ENCODE data around the gene HAUS6. TPM values are rescaled to one million over a fixed set of nuclear protein-coding genes. Genes with fewer than 3 reads are reported as not detected.
"Not testable (repeated sequence)": the region's sequence is repeated elsewhere in the genome, so short reads cannot be mapped to it uniquely, and the experiment has no call there.

HAUS6 gene, protein sequence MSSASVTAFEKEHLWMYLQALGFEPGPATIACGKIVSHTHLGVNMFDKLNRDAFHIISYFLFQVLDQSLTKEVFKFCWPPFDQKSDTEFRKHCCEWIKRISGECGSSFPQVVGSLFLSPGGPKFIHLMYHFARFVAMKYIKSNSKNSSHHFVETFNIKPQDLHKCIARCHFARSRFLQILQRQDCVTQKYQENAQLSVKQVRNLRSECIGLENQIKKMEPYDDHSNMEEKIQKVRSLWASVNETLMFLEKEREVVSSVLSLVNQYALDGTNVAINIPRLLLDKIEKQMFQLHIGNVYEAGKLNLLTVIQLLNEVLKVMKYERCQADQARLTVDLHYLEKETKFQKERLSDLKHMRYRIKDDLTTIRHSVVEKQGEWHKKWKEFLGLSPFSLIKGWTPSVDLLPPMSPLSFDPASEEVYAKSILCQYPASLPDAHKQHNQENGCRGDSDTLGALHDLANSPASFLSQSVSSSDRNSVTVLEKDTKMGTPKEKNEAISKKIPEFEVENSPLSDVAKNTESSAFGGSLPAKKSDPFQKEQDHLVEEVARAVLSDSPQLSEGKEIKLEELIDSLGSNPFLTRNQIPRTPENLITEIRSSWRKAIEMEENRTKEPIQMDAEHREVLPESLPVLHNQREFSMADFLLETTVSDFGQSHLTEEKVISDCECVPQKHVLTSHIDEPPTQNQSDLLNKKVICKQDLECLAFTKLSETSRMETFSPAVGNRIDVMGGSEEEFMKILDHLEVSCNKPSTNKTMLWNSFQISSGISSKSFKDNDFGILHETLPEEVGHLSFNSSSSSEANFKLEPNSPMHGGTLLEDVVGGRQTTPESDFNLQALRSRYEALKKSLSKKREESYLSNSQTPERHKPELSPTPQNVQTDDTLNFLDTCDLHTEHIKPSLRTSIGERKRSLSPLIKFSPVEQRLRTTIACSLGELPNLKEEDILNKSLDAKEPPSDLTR
- total RNA-seq: 10 to 100 TPM; 29.3 to 32.5 TPM

DNA sequence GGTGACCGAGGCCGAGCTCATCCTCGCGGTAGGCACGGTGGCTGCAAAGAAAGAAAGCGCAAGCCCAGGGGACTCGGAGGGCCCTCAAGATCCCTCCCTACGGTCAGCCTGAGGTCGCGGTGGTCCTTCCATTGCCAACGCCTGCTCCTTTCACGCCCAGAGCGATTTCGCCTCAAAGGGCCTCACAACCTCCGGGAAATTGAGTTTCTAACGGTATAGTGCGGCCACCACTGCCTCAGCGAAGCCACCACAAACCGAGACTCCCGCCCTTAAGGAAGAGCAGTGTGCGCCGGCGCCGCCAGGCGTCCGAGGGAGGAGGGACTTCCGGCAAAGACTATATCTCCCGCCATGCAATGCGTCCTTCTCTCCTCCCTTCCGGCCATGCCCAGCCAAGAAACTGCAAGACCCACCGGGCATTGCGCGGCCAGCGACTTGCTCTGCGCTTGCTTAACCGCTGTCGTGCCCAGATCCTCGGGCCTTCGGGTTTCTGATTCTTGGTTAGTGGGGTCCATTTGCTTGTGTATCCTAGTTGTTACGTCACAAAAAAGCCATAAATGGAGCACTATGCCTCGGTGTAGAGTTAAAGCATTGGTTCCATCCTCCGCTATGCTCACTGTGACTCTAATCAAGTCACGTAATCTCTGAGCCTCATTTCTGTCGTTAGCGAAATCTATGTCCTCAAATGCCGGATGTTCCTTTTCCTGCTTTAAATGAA lies at the start of gene HAUS6:
TSS of gene HAUS6 (minus strand) at position 274 of the 715 bp plus-strand sequence. CDS start at position 21, 253 bp downstream.
- ChIA-PET CTCF (interaction anchor here (0.7 to 1.3 kb wide), 3 partner anchors 17 to 122 kb away, joined by 3 to 6 read pairs (median 5); no protein-coding TSS in a partner anchor), POLR2A (interaction anchor here (0.6 to 1.0 kb wide), 3 partner anchors 23 to 82 kb away, joined by 3 to 13 read pairs (median 4); no protein-coding TSS in a partner anchor)
- intact Hi-C loops (cut with DNase I, micrococcal nuclease): loop anchor here (1.0 to 2.0 kb wide), 13 partner anchors 25 to 896 kb away; partner anchors contain the start of genes DENND4C (in 2 of the 2), PLIN2 (in 2 of the 2), RPS6 (in 2 of the 2) and RRAGA (in 2 of the 2)
- DNase-seq (peak; percentile 98), ATAC-seq (peak; percentile 98)
- Mint-ChIP-seq H3K27ac (peak within 1 kb of the TSS; percentile 96), H3K36me3 (ENCODE audit: low read depth) (peaks cover 23% of the 10 kb centered on the region), H3K4me3 (peak within 1 kb of the TSS; percentile 96), H3K9me3 (ENCODE audit: low read depth) (no peaks in the 10 kb centered on the region), H3K4me1 (peaks cover 25% of the 10 kb centered on the region), H3K27me3 (no peaks in the 10 kb centered on the region)

DNA sequence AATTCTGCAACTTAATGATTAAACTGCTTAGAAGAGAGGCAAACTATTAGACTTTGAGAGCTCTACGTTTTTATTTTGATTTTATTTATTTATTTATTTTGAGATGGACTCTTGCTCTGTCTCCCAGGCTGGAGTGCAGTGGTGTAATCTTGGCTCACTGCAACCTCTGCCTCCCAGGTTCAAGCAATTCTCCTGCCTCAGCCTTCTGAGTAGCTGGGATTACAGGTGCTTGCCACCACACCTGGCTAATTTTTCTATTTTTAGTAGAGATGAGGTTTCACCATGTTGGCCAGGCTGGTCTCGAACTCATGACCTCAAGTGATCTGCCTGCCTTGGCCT lies 49.4 kb upstream of the HAUS6 start:
- CTCF ChIA-PET: interaction anchor here (0.6 to 1.6 kb wide), 4 partner anchors 9 to 90 kb away, joined by 3 to 6 read pairs (median 5); no protein-coding TSS in a partner anchor
- not testable (repeated sequence) for ATAC-seq

DNA sequence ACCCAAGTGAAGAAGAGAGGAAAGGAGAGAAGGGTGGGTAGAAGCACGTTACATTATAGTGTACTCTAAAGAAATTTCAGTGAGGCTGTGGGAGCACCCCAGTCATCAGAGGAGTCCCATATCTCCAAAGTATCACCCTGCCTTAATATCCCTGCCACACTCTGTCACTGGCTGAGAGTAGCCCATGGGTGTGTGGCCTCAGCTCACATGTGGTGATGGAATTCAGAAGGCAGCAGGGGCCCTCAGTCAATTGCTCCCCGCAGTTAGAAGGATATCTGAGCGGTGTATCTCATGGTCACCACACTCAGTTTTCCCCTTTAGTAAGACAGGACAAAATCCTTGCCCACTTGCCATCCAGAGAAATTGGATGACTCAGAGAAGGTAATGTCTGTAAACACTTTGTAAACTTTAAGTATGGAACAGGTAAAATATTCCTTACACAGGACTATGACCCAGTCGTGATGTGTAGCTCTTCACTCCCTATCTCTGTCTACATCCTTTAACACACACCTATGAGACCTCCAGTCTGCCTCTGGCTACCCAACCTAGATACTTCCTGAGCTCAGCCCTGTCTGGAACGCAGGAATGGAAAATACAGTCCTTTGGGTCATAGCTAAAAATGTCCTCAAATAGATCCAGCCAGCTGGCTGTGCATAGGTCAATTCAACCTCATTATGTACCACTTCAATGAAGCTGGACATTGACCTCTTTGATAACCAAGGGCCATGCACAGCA lies 48.9 kb upstream of the HAUS6 start:
- no peaks in the 10 kb centered on the region for H3K9me3 Mint-ChIP-seq (ENCODE audit: low read depth)
- H3K27me3 Mint-ChIP-seq: no peaks in the 10 kb centered on the region
- CTCF ChIA-PET: interaction anchor here (0.5 to 1.6 kb wide), 6 partner anchors 10 to 198 kb away, joined by 3 to 6 read pairs (median 4); no protein-coding TSS in a partner anchor

More for the DNA sequence above, 49.4 kb upstream of the HAUS6 start:
- H3K9me3 Mint-ChIP-seq (ENCODE audit: low read depth); H3K27ac Mint-ChIP-seq; DNase-seq; intact Hi-C loops (cut with DNase I, micrococcal nuclease); H3K4me3 Mint-ChIP-seq; POLR2A ChIA-PET; H3K27me3 Mint-ChIP-seq; H3K36me3 Mint-ChIP-seq (ENCODE audit: low read depth): not testable (repeated sequence)
- H3K4me1 Mint-ChIP-seq: peaks cover 36% of the 10 kb centered on the region

DNA sequence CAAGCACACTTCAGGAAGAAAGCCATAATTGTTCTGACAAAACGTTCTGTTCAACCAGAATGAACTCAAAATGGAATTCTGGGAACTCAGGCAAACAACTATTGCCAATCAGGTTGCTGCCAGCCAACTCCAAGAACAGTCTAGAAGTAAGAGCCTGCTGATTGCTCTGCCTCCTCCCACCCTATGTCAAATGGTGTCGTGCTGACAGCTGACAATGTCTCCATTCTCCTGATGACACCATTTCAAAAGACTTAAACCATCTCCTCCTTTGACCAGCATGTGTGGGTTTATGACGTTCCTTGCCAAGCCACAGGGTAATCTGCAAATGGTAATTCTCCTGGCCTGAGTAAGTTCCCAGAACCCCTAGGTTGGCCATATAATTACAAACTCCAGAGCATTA lies 46.5 kb upstream of the HAUS6 start:
- H3K4me3 Mint-ChIP-seq: no peak overlapping the region

More for the DNA sequence above, 48.9 kb upstream of the HAUS6 start:
- no peak for DNase-seq
- no peak for ATAC-seq
- Mint-ChIP-seq H3K4me3 (no peak overlapping the region), H3K4me1 (peaks cover 33% of the 10 kb centered on the region), H3K27ac (no peak overlapping the region), H3K36me3 (ENCODE audit: low read depth) (no peaks in the 10 kb centered on the region)
- POLR2A ChIA-PET: interaction anchor here (0.6 kb wide), 1 partner anchor 18 kb away, joined by 8 read pairs; no protein-coding TSS in a partner anchor
- intact Hi-C loops (cut with DNase I, micrococcal nuclease): no loop called here

DNA sequence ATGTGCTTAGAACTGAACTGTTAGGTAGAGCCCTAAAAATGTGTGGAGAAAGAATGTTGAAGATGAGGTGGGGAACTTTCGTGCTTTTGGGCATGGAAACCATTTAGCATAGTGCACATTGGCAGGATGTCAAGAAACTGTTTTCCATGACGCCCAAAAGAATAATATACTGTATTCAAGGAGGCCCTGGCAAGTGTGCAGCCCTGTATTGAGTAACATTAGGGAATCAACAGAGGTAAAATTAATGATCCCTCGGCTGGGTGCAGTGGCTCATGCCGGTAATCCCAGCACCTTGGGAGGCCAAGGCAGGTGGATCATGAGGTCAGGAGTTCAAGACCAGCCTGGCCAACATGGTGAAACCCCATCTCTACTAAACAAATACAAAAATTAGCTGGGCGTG lies 45.5 kb upstream of the HAUS6 start:
- no peaks in the 10 kb centered on the region for H3K27me3 Mint-ChIP-seq
- ChIA-PET POLR2A (no interaction called here), CTCF (no interaction called here)
- H3K4me3 Mint-ChIP-seq: no peak overlapping the region
- no peak overlapping the region for H3K27ac Mint-ChIP-seq
- no peaks in the 10 kb centered on the region for H3K36me3 Mint-ChIP-seq (ENCODE audit: low read depth)
- ATAC-seq (no peak), DNase-seq (no peak)
- no peaks in the 10 kb centered on the region for H3K9me3 Mint-ChIP-seq (ENCODE audit: low read depth)
- intact Hi-C loops (cut with DNase I, micrococcal nuclease): no loop called here
- H3K4me1 Mint-ChIP-seq: no peaks in the 10 kb centered on the region

More for the DNA sequence above, 46.5 kb upstream of the HAUS6 start:
- Mint-ChIP-seq H3K27ac (no peak overlapping the region), H3K27me3 (no peaks in the 10 kb centered on the region), H3K9me3 (ENCODE audit: low read depth) (no peaks in the 10 kb centered on the region), H3K36me3 (ENCODE audit: low read depth) (no peaks in the 10 kb centered on the region), H3K4me1 (peaks cover 10% of the 10 kb centered on the region)
- no peak for ATAC-seq
- ChIA-PET POLR2A (no interaction called here), CTCF (no interaction called here)
- DNase-seq: no peak
- intact Hi-C loops (cut with DNase I, micrococcal nuclease): no loop called here

DNA sequence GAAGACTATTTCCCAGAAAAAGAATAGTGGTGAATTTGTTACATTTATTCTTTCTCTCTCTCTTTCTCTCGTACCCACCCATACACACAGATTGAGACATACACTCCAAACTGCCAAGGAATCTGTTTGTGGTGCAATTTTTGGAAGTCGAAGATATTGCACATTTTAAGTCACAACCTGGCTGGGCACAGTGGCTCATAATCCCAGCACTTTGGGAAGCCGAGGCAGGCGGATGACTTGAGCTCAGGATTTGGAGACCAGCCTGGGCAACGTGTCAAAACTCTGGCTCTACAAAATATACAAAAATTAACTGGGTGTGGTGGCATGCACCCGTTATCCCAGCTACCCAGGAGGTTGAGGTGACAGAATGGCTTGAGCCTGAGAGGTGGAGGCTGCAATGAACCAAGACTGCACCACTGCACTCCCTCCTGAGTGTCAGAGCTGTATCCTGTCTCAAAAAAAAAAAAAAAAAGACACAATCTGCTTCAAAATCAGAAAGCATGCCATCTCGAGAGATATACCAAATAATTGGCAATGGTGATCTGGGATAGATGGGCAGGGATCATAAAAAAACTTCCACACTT lies 43.8 kb upstream of the HAUS6 start:
- CTCF ChIA-PET: interaction anchor here (1.2 kb wide), 1 partner anchor 23 kb away, joined by 3 read pairs; no protein-coding TSS in a partner anchor
- DNase-seq: no peak
- no peak overlapping the region for H3K4me3 Mint-ChIP-seq

DNA sequence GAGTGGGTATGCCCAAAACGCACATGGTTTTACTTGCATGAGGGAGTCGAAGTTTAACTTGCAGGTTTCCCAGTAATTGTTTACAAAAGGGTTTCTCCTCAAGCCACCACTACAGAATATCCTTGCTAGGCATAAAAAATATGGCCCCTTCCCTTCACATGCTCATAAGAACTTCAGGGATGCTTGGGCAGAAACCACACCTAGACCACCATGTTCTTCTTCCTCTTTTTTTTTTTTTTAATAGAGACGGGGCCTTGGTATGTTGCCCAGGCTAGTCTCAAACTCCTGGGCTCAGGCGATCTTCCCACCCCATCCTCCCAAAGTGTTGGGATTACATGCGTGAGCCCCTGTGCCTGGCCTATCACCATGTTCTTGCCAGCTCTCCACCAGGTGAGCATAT lies 43.2 kb upstream of the HAUS6 start:
- H3K36me3 Mint-ChIP-seq (ENCODE audit: low read depth): no peaks in the 10 kb centered on the region
- no peak overlapping the region for H3K27ac Mint-ChIP-seq
- ChIA-PET POLR2A (no interaction called here), CTCF (no interaction called here)
- H3K27me3 Mint-ChIP-seq: no peaks in the 10 kb centered on the region
- intact Hi-C loops (cut with DNase I, micrococcal nuclease): no loop called here
- H3K4me1 Mint-ChIP-seq: no peaks in the 10 kb centered on the region
- ATAC-seq: no peak
- H3K9me3 Mint-ChIP-seq (ENCODE audit: low read depth): no peaks in the 10 kb centered on the region
- H3K4me3 Mint-ChIP-seq: no peak overlapping the region
- no peak for DNase-seq

More for the DNA sequence above, 43.8 kb upstream of the HAUS6 start:
- Mint-ChIP-seq H3K27me3 (no peaks in the 10 kb centered on the region), H3K27ac (no peak overlapping the region), H3K36me3 (ENCODE audit: low read depth) (no peaks in the 10 kb centered on the region), H3K9me3 (ENCODE audit: low read depth) (no peaks in the 10 kb centered on the region), H3K4me1 (no peaks in the 10 kb centered on the region)
- POLR2A ChIA-PET: no interaction called here
- ATAC-seq: no peak
- intact Hi-C loops (cut with DNase I, micrococcal nuclease): no loop called here

DNA sequence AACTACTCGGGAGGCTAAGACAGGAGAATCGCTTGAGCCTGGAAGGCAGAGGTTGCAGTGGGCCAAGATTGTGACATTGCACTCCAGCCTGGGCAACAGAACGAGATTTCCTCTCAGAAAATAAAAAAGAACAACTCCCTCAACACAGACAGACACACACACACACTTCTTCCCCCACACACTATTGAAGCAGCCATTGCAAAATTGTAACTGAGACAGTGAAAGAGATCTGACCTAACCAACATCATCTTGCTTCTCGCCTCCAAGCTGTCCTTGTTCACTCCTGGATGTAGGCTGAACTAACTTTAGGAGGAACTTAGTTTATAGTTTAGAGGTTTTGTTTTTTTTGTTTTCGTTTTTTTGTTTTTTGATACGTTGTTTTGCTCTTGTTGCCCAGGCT lies 37.6 kb upstream of the HAUS6 start:
- no peaks in the 10 kb centered on the region for H3K27me3 Mint-ChIP-seq
- H3K27ac Mint-ChIP-seq: no peak overlapping the region
- intact Hi-C loops (cut with DNase I, micrococcal nuclease): no loop called here
- H3K9me3 Mint-ChIP-seq (ENCODE audit: low read depth): no peaks in the 10 kb centered on the region
- no peaks in the 10 kb centered on the region for H3K36me3 Mint-ChIP-seq (ENCODE audit: low read depth)
- DNase-seq (no peak), ATAC-seq (no peak)
- POLR2A ChIA-PET: no interaction called here
- CTCF ChIA-PET: interaction anchor here (0.6 kb wide), 1 partner anchor 91 kb away, joined by 3 read pairs; the partner anchor contains the start of gene RRAGA
- H3K4me1 Mint-ChIP-seq: peaks cover 5% of the 10 kb centered on the region
- no peak overlapping the region for H3K4me3 Mint-ChIP-seq

DNA sequence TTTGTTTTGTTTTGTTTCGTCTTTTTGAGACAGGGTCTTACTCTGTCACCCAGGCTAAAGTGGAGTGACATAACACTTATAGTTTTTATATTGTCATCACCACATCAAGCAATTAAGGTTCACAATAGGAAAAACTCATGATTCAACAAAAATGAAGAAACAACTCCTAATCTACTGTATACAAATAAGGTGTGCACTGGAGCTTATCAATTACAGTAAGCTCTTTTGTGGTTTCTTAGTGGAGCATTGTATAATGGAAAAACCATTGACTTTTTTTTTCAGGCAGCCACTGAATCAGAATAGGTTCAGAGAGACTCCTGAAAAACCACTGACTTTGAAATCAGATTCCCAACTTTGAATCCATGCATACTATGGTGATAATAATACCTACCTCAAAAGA lies 35.4 kb upstream of the HAUS6 start:
- CTCF ChIA-PET: interaction anchor here (1.5 kb wide), 1 partner anchor 24 kb away, joined by 4 read pairs; no protein-coding TSS in a partner anchor
- no peak overlapping the region for H3K4me3 Mint-ChIP-seq
- POLR2A ChIA-PET: no interaction called here
- DNase-seq: no peak
- intact Hi-C loops (cut with DNase I, micrococcal nuclease): no loop called here
- H3K4me1 Mint-ChIP-seq: peaks cover 9% of the 10 kb centered on the region
- no peaks in the 10 kb centered on the region for H3K27me3 Mint-ChIP-seq
- H3K27ac Mint-ChIP-seq: no peak overlapping the region
- ATAC-seq: no peak
- H3K9me3 Mint-ChIP-seq (ENCODE audit: low read depth): no peaks in the 10 kb centered on the region
- no peaks in the 10 kb centered on the region for H3K36me3 Mint-ChIP-seq (ENCODE audit: low read depth)

DNA sequence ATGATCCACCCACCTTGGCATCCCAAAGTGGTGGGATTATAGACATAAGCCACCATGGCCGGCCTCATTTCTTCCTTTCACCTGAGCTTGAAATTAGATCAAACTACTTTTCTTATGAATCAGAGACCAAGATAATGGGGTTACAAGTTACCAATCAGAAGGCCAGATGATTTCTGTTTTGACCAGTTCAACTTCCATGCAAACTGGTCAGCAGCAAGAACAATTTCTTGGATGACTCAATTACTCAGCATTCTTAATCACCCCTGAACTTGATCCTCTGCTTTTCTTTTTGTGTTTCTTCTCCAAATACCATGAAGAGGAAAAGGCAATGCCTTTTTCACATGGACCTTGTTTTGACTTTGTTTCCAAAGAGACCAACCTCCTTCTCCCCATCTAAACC lies 34.6 kb upstream of the HAUS6 start:
- DNase-seq (no peak), ATAC-seq (no peak)
- Mint-ChIP-seq H3K27ac (peak overlapping the region; percentile 25), H3K4me3 (no peak overlapping the region), H3K9me3 (ENCODE audit: low read depth) (no peaks in the 10 kb centered on the region), H3K4me1 (peaks cover 9% of the 10 kb centered on the region), H3K36me3 (ENCODE audit: low read depth) (no peaks in the 10 kb centered on the region), H3K27me3 (no peaks in the 10 kb centered on the region)
- intact Hi-C loops (cut with DNase I, micrococcal nuclease): no loop called here
- ChIA-PET POLR2A (no interaction called here), CTCF (interaction anchor here (0.9 to 2.1 kb wide), 4 partner anchors 19 to 319 kb away, joined by 3 to 5 read pairs (median 4); no protein-coding TSS in a partner anchor)
